Skin epidermis (tissue), 12 donors: ENCODE measurements around the gene MANSC1.

Experiments
- H3K27ac ChIP-seq, 21 experiments: fragments of 200-600 bp; sonication (generic) in 11 of 21; one replicate each; pipeline ENCODE4 v1.5.0; 2020; ENCODE audit warnings: mild to moderate bottlenecking in 3 of 21, inconsistent platforms in 2 of 21, moderate library complexity in 2 of 21
- H3K4me3 ChIP-seq, 7 experiments: fragments of 200-600 bp; sonication (generic) in 2 of 7; one replicate each; pipeline ENCODE4 v1.5.0; 2020; ENCODE audit warnings: inconsistent platforms in 2 of 7, mild to moderate bottlenecking in 2 of 7, moderate library complexity in 1 of 7

The MANSC1 gene

DNA sequence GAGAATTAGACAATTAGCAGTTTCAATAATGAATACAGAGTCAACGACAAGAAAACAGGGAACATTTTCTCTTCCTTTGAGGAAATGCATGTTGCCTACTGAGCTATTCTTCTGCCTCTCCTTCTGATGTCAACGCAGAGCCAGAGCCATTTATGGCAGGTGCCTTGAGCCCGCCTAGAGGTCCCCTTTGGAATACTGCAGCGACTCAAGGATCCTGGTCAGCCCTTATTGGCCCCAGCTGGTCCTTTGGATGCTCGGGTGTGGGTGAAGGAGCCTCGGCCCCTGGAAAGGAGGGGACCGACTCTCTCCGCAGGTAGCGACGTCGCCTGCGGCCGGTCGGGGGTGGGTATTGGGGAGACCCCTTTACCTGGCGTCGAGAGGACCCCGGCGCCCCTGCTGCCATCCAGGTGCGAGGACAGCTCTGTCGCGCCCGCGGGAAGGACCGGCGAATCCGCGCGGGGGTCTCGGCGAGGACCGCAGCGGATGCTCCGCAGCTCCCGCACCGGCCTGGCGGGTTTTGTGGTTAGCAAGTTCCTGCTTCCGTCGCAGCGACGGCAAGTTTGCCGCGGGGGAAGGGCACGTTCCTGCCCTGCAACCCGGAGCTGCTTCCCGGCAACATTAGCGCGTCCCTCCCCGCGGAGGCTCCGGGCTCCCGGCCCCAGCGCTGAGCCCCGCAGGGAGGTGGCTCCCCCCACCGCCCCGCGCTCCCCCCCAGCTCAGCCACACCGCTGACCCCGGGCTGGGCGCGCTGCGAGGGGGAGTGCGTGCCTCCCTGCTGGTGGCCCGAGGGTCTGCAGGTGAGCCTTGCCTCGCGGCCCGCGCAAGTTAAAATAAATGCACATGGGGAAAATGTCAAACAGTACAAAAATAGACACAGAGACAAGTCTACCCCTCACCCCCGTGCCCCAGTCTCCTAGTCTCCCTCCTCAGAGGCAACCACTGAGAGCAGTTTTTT is at the start of gene MANSC1:
Gene MANSC1, minus strand, starts transcription at position 532 of the 955 bp plus-strand sequence. CDS start 6,928 bp downstream, outside the sequence.
- H3K27ac ChIP-seq, result peak within 1 kb of the TSS in 20 of 21 experiments; percentile 38 to 90 (median 82)
- peak within 1 kb of the TSS; percentile 46 to 65 (median 60) for H3K4me3 ChIP-seq

DNA sequence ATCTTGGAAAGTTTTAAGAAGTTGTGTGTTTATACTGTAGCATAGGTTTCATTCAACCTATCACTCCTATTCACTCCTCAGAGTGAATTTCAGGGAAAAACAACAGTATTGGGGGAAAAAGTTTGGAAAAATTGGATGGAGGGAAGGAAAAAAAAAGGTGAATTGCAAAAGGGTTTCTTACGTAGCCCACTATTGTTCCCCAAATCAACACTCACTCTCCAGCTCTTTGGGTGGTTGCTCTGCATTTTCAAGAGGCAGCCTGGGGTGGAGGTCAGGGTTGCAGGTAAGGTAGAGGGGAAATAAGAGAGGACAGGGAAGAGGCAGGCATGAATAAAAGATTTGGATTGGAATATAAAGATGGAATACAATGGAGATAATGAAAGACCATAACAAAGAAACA is 49.1 kb upstream of the MANSC1 start:
- Histone ChIP-seq H3K27ac (peak overlapping the region in 15 of 21 experiments; percentile 11 to 78 (median 56)), H3K4me3 (no peak overlapping the region)

DNA sequence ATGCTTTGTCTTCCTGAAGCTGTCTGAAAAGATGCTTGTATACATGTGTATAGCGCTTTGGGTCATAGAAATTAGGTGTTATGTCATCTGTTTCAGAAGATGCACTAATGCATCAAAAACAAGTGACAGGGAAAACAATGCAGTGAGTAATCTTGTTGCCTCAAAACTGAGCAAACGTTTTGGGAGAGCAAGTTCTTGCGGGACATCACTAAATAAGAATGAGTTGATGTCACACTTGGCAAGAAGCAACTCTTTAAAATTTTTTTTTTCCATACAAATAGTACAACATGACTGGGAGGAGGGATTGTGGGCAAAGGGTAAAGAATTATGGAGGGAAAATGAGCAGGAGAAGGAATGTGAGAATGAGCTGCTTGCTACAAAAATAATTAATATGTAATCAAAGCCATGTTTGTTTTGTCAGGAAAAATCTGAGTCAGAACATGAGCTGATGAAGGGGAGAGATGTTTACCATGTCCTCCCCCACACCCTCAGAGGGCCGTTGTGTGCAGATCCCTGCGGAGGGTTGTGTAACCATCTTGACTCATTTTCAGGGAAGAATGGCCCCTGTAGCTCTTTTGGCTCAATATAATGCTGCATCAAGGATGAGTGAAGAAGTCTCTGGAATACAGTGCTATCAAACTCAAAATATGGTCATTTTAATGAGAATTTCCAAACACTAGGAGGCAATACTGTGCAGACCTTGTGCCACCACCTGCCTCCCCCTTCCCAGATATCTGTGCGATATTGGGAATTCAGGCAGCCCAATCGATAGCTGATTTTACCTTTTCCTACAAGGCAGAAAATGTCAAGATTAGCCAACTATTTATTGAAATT is 48.2 kb upstream of the MANSC1 start:
- no peak overlapping the region for H3K4me3 ChIP-seq

DNA sequence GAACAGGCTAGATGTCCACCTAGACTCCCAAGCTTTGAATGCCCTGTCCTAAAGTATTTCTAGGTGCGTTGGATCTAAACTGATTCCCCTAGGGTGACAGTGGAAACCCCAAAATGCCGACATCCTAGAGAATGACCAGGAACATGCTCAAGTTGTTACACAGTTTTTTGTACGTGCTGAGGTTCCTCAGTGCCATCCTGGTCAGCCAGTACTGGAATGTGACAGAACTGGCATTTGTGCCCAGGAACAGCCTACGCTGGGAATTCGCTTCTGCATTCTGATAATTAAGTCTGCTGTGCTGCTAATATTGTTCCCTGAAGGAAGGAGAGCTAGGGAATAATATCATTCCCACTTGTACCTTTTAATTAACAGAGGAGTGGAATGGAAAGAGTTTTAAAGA is 47.1 kb upstream of the MANSC1 start:
- no peak overlapping the region for H3K4me3 ChIP-seq
- H3K27ac ChIP-seq, result peak overlapping the region in 6 of 21 experiments; percentile 2 to 77 (median 24)

More for the DNA sequence above, 48.2 kb upstream of the MANSC1 start:
- H3K27ac ChIP-seq, result peak overlapping the region in 17 of 21 experiments; percentile 2 to 78 (median 56)

DNA sequence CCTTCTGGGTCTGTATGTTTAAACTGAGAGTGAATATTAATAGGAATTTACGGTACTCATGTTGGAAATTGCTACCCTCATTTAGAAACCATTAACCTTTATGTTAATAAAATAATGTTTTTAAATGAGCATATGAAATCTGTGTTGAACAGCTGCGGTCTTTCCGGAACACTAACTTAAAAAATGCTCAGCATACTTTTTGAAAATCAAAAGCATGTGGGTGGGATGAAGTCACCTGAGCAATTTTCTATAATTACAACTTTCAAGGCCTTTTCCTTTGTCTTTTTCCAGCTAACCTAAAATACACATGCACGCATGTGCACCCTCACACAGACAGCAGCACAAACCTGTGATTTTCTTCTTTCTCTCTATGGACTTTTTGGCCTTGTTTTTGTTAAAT is 46.7 kb upstream of the MANSC1 start:
- peak overlapping the region in 1 of 21 experiments; percentile 77 for H3K27ac ChIP-seq
- H3K4me3 ChIP-seq, result no peak overlapping the region

DNA sequence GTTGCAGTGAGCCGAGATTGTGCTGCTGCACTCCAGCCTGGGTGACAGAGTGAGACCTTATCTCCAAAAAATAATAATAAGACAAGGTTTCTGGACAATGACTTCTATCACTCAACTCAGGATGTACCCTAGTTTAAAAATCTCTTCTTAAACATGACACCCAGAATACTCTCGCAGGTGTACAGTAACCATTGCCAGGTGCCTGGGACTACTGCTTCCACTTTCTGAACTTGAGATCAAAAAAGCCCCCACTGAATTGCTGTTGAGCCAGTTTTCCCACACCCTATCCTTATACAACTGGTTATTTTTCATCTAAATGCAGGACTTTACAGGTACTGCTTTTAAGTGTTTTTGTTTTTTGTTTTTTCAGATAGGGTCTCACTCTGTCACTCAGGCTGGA is 43.1 kb upstream of the MANSC1 start:
- no peak overlapping the region for H3K4me3 ChIP-seq
- no peak overlapping the region for H3K27ac ChIP-seq

DNA sequence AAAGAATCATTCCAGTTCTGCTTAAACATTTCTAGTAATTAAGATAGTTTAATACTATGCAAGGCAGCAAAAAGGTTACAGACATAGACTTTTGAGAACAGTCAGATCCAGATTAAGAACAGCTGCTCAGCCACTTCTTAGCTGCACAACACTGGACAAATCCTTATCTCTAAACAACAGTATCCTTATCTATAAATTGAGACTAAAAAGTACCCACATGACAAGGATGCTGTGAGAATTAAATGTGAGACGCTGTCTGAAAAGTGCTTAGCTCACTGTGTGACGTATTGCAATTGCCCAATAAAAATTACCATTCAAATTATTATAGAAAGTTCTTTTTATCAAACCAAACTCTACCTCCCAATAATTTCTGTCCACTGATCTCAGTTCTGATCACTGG is 42.4 kb upstream of the MANSC1 start:
- Histone ChIP-seq H3K27ac (no peak overlapping the region), H3K4me3 (no peak overlapping the region)

DNA sequence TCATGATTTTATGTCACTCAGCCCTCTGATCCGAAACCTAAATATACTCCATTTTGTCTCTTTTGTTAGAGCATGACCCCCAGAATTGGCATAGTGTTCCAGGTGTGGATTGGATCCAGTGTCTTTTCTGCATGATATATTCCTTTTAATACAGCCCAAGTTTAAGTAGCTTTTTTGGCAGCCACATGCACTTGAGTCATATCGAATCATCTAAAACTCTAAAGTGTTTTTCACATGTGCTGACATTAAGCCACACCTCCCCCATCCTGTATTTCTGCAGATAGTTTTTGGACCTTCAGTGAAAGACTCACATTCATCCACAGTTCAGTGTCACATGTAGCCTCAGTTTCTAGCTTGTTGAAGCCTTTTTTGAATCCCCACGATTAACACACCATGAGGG is 37.5 kb upstream of the MANSC1 start:
- no peak overlapping the region for H3K4me3 ChIP-seq
- H3K27ac ChIP-seq, result peak overlapping the region in 4 of 21 experiments; percentile 6 to 85 (median 26)

DNA sequence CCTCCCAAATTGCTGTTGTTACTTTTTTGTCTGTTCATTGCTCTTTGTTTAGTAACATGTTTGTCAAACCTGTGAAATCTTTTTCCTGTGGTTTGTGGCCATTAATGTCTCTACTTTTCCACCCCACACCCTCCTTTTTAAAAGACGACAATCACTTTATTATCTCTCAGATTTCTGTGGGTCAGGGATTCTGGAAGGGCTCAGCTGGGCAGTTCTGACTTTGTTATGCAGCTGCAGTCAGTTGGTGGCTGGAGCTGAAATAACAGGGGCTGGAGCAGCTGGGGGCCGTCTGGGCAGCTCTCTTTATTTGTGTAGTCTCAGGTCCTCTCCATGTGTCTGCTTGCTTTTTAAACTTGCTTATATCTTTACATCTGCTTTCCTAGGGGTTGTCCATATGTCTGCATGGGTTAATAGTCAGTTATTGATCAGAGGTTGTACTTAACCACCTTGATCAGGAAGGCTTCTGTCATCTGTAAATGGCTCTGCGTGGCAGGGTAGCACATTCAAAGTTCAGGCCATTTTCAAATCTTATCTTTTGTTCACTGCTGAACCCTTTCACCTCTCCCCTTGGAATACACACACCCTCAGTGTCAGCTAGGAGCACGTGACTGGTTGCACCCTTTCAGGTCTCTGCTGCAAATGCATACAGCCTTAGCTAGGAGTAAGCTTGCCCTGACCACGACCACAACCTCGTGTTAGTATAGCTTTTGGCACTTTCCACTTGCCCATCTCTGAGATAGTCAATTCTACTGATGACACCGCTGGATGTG is 34.7 kb upstream of the MANSC1 start:
- Histone ChIP-seq H3K4me3 (no peak overlapping the region), H3K27ac (peak overlapping the region in 9 of 21 experiments; percentile 7 to 85 (median 60))

DNA sequence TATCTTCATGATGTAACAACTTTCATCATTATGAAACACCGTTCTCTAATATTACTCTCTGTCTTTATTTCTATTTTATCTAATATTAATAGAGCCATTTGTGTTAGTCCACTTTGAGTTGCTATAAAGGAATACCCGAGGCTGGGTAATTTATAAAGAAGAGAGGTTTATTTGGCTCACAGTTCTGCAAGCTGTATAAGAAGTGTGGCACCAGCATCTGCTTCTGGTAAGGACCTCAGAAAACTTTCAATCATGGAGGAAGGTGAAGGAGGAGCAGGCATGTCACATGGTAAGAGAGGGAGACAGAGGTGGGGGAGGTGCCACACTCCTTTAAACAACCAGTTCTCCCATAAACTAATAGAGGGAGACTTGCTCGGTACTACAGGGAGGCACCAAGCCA is 31.9 kb upstream of the MANSC1 start:
- H3K4me3 ChIP-seq, result no peak overlapping the region
- peak overlapping the region in 2 of 21 experiments; percentile 45 to 88 for H3K27ac ChIP-seq

DNA sequence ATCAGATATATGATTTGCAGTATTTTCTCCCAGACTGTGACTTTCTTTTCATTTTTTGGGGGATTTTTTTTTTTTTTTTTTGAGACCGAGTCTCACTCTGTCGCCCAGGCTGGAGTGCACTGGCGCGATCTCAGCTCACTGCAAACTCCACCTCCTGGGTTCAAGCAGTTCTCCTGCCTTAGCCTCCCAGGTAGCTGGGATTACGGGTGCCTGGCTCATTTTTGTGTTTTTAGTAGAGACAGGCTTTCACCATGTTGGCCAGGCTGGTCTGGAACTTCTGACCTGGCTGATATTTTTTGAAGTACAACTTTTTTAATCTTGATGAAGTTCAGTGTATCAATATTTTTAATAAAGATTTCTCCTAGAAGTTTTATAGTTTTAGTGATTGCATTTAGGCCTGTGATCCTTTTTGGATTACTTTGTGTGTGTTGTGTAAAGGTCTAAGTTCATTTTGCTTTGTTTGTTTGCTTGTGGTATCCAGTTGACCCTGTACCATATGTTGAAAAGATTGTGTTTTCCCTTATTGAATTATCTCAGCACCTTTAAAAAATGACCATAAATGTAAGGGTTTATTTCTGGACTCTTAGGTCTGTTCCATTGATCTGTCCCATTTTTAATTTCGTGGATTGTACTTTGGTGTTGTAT is 31.0 kb upstream of the MANSC1 start:
- Histone ChIP-seq H3K4me3 (no peak overlapping the region), H3K27ac (peak overlapping the region in 7 of 21 experiments; percentile 9 to 88 (median 62))

DNA sequence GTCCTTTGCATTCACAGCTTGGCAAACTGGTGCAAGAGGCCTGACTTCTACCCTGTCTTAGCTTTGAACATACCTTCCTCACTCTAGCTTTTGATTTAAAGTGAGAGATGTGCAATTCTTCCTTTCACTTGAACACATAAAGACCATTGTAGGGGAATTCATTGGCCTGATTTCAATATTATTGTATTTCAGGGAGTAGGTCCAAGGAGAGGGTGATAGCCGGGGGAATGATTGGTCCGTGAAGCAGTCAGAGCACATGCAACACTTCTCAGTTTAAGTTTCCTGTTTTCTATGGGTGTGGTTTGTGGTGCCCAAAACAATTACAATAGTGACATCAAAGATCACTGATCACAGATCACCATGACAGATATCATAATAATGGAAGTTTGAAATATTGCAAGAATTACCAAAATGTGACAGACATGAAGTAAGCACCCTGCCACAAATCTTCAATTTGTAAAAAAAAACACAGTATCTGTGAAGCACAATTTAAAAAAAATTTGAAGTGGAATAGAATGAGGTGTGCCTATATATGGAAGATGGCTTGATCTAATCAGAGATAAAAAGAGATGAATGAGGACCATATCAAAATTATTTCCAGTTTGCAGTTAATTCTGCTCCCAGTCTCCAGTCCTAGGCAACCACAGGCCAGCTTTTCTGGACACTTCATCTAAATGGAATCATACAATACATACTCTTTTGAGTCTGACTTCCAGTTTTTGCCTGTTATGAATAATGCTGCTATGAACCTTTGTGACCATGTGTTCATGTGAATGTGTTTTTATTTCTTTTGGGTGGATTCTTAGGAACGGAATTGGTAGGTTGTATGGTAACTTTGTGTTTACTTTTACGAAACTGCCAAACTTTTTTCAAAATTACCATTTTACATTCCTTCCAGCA is 30.0 kb upstream of the MANSC1 start:
- Histone ChIP-seq H3K4me3 (no peak overlapping the region), H3K27ac (peak overlapping the region in 16 of 21 experiments; percentile 15 to 88 (median 56))

DNA sequence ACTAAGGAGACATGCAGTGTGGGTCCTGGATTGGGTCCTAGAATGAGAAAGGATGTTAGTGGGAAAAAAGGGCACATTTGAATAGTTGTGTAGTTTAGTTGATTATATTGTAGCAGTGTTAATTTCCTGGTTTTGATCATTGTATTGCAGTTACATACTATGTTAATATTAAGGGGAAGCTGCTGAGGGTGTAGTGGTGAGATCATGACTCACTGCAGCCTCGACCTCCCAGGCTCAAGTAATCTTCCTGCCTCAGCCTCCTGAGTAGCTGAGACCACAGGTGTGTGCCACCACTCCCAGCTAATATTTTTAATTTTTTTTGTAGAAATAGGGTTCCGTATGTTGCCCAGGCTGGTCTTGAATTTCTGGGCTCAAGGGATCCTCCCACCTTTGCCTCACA is 28.6 kb upstream of the MANSC1 start:
- Histone ChIP-seq H3K27ac (peak overlapping the region in 4 of 21 experiments; percentile 7 to 88 (median 86)), H3K4me3 (no peak overlapping the region)

DNA sequence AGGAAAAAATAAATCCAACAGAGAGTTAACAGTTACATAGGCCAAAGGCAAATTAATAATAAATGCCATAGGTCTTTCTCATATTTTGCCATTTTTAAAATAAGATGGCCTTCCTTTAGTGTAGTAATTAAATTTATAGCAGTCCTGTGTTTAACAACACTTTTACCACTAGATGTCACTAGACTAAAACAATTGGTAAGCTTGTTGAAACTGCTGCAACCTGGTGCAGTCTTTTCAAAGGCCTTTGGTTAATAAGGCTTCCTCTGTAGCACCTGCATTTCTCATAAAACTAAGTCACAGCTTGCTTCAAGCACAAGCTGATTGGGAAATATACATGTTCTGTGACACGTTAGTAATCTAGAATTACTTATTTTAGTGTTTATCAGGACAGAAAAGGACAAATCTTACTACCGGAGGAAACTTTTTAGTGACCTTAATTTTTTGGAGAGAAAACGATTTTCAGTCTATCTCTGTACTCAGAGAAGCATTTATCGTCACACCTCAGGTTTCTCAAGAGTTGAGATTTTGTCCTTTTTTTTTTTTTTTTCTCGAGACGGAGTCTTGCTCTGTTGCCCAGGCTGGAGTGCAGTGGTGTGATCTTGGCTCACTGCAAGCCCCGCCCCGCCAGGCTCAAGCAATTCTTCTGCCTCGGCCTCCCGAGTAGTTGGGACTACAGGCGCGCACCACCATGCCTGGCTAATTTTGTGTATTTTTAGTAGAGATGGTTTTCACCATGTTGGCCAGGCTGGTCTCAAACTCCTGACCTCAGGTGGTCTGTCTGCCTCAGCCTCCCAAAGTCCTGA is 26.8 kb upstream of the MANSC1 start:
- Histone ChIP-seq H3K27ac (peak overlapping the region in 5 of 21 experiments; percentile 0 to 83 (median 7)), H3K4me3 (no peak overlapping the region)

DNA sequence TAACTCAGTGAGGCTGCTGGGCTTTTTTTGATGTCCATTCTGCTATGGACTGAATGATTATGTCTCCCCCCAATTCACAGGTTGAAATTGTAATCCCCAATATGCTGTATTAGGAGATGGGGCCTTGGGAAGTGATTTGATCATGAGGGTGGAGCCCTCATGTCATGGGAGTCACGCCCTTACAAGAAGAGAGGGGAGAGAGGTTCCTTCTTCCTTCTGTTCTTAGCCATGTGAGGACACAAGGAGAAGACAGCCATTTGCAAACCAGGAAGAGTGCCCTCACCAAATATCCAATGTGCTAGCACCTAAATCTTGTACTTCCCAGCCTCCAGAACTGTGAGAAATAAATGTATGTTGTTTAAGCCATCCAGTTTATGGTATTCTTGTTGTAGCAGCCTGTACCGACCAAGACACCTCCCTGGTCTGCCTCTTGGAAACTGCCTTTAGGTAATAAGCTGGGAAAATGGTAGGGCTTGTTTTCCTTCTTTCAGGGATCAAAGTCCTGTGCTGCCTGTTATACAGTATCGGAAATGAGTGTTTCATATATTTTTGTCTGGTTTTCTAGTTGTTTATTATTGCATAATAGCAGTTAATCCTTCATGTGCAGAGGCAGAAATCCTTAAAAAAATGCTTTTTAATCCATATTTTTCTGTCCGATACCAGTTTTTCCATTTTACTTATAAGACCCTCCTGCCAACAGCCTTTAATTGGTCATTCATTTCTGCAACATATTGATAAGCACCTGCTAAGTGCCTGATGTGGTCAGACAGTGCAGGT is 23.1 kb upstream of the MANSC1 start:
- Histone ChIP-seq H3K27ac (no peak overlapping the region), H3K4me3 (no peak overlapping the region)

DNA sequence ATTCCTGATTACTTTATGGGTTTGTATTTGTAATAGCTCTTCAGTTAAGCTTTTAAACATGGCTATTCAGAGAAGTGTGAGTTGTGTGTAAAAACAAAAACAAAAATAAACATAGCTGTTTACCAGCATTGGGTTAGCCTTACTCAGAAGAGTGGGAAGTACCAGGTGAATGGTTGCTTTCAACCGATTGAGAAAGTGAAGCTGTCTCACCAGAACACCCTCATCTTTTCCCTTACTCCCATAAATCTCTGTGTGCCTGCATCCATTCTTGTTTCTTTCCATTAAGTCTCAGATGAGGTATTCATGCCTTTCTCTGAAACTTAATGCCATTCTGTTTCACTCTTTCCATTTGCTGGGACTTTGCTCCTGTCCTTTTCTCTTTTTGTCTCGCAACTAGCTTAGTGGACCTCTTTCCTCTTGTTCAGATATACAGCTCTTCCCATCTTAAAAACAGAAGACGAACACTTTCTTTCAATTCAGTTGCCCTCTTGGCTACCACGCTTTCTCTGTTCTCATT is 17.5 kb upstream of the MANSC1 start:
- no peak overlapping the region for H3K4me3 ChIP-seq
- H3K27ac ChIP-seq, result peak overlapping the region in 2 of 21 experiments; percentile 2 to 36
